Islet of Langerhans (tissue), 1 donor: ENCODE data around the gene SHISA9.

Source experiments
- FAIRE-seq: peaks from one replicate; lab custom pipeline; 2011; peaks lifted over from hg19 to GRCh38; lab: Jason Lieb, UNC

Gene SHISA9

GRCh38 chr16:13127144-13127543 is 225.7 kb downstream of the SHISA9 start:
- no peak for FAIRE-seq

GRCh38 chr16:13130586-13130985 is 229.2 kb downstream of the SHISA9 start:
- no peak for FAIRE-seq

- FAIRE-seq, result no peak
These were observed 233.4 kb downstream of the SHISA9 start for GRCh38 chr16:13134836-13135235.

GRCh38 chr16:13136901-13137300 is 235.5 kb downstream of the SHISA9 start:
- no peak for FAIRE-seq

GRCh38 chr16:13138528-13138927 is 237.1 kb downstream of the SHISA9 start:
- no peak for FAIRE-seq

GRCh38 chr16:13139661-13140241 is 238.4 kb downstream of the SHISA9 start:
- no peak for FAIRE-seq

GRCh38 chr16:13143551-13143950 is 242.2 kb downstream of the SHISA9 start:
- FAIRE-seq, result no peak

- FAIRE-seq, result no peak
These were observed 245.4 kb downstream of the SHISA9 start for GRCh38 chr16:13146829-13147228.

- no peak for FAIRE-seq
These were observed 246.9 kb downstream of the SHISA9 start for GRCh38 chr16:13148294-13148693.

GRCh38 chr16:13148836-13149235 is 247.4 kb downstream of the SHISA9 start:
- FAIRE-seq, result no peak

- no peak for FAIRE-seq
These were observed 248.9 kb downstream of the SHISA9 start for GRCh38 chr16:13150181-13150885.

- FAIRE-seq, result no peak
These were observed 252.3 kb downstream of the SHISA9 start for GRCh38 chr16:13153696-13154095.

- no peak for FAIRE-seq
These were observed 253.4 kb downstream of the SHISA9 start for GRCh38 chr16:13154799-13155198.

GRCh38 chr16:13155377-13155776 is 254.0 kb downstream of the SHISA9 start:
- FAIRE-seq, result no peak

GRCh38 chr16:13155780-13156179 is 254.4 kb downstream of the SHISA9 start:
- FAIRE-seq, result no peak

GRCh38 chr16:13157082-13157481 is 255.7 kb downstream of the SHISA9 start:
- FAIRE-seq, result no peak

GRCh38 chr16:13158427-13158826 is 257.0 kb downstream of the SHISA9 start:
- no peak for FAIRE-seq

GRCh38 chr16:13165024-13165423 is 263.6 kb downstream of the SHISA9 start:
- no peak for FAIRE-seq

GRCh38 chr16:13168091-13168572 is 266.7 kb downstream of the SHISA9 start:
- no peak for FAIRE-seq

GRCh38 chr16:13171313-13171712 is 269.9 kb downstream of the SHISA9 start:
- FAIRE-seq, result no peak

- FAIRE-seq, result no peak
These were observed 275.3 kb downstream of the SHISA9 start for GRCh38 chr16:13176711-13177110.

GRCh38 chr16:13178318-13178717 is 276.9 kb downstream of the SHISA9 start:
- no peak for FAIRE-seq

- FAIRE-seq, result no peak
These were observed 280.0 kb downstream of the SHISA9 start for GRCh38 chr16:13181432-13181831.

GRCh38 chr16:13186813-13187212 is 285.4 kb downstream of the SHISA9 start:
- FAIRE-seq, result no peak
